ENCODE data around the gene TEX51.

The TEX51 gene

DNA sequence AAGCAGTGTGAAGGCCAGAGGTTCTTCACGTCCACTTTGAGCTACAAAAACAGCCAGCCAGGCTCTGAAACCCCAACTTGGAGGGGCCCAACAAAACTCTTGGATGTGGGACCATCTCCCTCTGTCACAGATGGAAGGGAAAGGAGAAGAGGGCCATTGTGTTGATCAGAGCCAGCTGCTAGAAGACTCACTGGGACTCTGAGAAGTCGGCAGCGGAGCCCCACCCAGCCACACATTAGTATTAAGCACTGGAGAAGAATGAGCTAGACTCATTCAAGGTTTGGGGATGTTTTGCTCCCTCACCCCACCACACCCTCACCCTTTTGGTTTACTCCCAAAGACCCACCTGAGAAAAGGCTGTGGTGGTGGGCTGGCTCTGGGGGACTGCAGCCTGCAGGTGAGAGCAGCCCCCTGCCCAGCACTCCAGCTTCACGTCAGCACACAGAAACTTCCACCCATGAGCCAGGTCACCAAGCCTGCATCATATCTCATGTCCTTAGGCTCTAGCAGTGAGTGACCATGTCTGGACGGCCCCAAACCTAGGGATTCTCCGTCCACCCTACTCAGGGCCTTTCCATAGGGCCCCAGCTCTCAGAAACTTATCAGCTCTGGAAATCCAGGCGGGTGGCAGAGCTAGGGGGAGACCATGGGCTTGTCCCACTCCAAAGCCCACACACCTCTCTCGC, 12.6 kb downstream of the TEX51 start:
- DNase-seq (ENCODE audit: insufficient read length, low spot score), result no peak
- no peak for FAIRE-seq

DNA sequence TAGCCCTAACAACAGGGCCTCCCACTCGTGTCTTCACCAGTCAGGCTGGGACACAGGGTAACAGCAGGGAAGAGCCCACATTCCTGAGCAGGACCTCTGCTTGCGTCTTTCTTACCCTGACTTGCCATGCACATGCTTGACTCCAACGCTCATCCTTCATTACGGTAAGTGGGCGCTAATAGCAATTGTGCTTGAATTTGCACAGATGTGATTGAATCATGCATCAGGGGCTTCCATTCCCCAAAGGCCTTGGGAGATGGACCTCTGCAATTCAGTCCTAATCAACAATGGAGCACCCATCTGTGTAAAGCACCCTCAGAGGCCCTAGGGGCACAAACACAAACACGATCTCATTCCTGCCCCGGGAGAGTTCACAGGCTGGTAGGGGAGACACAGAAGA, 13.5 kb downstream of the TEX51 start:
- DNase-seq (ENCODE audit: insufficient read length, low spot score) (no peak), FAIRE-seq (no peak)

GRCh38 chr2:126913329-126913728, 14.6 kb downstream of the TEX51 start:
- FAIRE-seq (no peak), DNase-seq (ENCODE audit: insufficient read length, low spot score) (no peak)

DNA sequence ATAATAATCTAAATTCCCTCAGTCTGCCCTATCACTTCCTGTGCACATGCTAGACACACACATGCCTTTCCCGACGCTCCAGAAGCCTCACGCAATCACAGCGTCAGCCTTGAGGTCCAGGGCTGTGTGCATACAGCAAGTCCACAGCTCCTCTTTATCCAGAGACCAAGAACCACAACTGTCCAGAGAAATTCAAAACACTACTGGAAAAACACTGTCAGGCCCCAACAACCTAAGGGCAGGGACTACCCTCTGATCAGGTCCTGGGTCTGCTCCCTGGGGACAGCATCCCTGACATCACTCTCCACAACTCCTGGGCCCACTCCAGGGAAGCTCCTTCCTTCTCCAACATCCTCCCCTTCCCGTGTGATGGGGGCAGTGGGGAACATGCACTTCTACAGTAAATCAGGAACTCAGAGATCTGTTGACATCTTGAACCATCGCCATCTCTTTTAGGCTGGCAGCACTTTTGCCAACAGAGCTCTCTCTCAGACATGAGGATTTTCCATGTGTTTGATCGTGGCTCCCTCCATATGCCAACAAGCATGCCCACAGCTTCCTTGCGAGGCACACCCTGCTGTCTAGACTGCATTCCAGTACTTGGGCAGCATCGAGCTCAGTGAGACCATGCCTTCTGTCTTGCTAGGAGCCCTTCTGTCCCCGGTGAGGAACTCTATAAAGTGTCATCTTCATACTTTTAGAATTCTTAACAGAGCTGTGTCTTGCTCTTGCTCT, 15.4 kb downstream of the TEX51 start:
- FAIRE-seq, result no peak
- no peak for DNase-seq (ENCODE audit: insufficient read length, low spot score)

DNA sequence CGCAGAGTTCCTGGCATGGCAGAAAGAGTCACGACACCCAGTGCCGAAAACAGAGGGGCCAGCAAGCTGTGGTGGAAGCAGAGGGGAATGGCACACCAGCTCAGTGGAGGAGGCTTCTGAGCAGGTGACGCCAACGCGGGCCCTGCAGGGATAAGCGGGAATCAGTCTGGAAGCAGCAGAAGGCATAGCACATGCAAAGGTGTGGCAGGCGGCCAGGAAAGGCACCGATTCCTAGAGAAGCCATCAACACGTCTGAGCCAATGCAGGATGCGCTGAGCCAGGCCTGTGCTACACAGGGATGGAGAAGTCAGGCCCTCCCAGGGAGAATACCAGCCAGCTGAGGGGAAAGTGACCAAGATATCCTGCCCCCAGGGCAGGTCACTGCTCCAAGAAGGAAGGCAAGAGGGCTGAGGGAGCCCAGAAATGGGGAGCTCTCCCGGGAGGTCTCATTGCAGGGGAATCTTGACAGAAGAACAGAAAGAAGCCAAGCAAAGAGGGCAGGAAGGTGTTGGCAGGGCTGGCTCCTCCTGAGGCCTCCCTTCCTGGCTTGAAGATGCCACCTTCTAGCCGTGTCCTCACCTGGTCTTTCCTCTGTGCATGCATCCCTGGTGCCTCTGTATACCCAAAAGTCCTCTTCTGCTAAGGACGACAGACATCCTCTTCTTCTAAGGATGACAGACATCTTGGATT, 16.3 kb downstream of the TEX51 start:
- no peak for DNase-seq (ENCODE audit: insufficient read length, low spot score)
- no peak for FAIRE-seq

- no peak for DNase-seq (ENCODE audit: insufficient read length, low spot score)
- no peak for FAIRE-seq
These were observed 17.2 kb downstream of the TEX51 start for GRCh38 chr2:126915903-126916302.

DNA sequence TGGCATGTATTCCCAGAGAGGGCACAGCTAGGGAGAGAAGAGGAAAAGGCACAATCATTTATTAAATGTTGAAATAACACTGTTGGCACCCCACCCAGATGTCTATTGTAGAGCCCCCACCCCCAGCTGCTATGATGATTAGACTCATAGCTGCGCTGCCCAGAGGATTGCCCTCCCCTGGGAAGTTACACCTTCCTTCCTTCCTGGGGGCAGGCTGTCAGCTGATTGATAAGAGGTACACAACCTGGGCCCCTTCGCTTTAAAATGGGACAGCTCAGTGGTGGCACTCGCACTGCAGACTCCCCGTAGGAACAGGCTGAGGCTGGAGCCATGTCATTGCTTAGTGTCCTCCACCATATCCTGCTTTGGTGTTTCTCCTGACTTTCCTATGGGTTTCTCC, 18.1 kb downstream of the TEX51 start:
- no peak for DNase-seq (ENCODE audit: insufficient read length, low spot score)
- FAIRE-seq, result no peak

DNA sequence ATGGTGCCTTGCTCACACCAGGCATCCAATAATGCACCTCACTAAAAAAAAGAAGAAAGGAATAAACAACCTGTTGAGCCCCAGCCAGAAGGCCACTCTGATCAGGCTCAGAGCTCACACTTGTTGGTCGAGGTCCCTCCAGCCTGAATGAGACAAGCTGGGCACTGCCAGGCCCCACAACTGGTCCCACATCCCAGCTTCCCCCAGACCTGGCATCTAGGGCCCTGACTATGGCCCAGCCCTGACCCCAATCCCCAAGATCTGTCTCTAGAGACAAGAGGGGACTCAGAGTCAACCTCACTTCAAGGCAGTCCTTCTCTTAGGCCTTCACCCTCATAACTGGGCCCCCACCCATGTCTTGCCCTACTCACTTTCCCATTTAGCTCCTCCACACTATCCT, 22.4 kb downstream of the TEX51 start:
- DNase-seq (ENCODE audit: insufficient read length, low spot score), result no peak
- no peak for FAIRE-seq

DNA sequence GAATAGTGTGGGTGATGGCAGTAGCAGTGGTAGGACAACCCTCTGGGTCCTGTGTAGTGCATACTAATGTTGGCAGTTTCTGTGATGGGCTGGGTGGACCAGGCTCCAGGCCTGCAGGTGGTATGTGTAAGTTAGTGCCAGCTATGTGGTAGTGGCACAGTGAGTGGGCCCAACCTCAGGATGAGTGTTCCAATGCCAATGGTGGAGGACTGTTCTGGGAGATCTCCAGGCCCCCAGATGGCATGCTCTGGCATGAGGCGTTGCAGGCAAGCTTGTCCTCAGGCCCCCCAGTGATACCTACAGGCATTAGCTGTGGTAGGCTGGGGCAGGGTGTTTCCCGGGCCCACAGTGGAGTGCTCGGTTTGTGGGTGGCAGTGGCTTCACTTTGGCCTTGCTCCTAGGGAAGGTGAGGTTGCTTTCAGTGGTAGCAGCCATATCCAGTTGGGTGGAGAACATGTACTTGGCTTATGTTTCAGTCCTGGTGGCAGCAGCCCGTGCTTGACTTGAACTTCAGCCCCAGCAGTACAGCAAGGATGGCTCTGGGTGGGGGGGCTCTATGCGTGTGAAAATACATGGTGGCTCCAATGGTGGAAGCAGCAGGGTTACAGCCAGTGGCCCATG, 32.4 kb downstream of the TEX51 start:
- no peak for DNase-seq (ENCODE audit: insufficient read length, low spot score)
- FAIRE-seq, result no peak

DNA sequence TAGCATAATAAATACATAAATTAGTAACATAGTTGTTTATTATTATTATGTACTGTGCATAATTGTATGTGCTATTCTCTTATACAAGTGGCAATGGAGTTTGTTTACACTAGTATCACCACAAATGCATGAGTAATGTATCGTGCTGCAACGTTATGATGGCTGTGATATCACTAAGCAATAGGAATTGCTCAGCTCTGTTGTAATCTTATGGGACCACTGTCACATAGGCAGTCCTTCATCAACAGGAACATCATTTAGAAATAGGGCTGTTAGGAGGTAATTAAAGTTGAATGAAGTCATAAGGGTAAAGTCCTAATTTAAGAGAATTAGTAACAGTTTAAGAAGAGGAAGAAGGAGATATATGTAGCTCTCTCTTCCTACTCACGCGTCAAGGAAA, 33.8 kb downstream of the TEX51 start:
- FAIRE-seq (no peak), DNase-seq (ENCODE audit: insufficient read length, low spot score) (no peak)

DNA sequence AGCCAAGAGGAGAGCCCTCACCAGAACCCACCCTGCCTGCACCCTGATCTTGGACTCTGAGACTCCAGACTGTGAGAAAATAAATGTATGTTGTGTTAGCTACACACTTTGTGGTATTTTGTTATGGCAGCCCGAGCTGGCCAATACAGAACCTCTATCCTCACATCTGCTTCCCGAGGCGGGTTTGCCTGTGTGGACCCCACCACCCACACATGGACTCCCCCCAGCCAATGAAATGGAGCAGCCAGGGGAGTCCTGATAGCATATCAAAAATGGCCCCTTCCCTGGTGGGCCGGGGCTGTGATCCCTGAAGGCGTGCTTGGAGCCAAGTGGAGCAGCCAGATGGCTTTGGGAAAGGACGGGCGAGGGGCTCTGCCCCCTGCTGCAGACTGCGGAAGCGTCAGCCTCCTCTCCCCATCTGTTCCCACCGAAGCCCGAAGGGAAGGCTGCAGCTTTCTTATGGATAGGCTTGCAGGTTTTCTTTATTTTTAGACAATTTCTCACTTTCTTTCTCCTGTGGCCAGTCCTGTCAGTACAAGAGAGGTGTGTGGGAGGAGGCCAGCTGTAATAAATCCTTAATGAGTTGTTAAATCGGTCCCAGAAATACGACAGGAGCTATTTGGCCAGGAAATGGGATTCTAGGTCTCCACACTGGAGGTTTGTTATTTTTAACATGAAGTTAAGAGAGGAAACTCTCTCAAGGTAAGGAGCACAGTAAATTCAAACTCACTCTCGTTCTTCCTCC, 34.4 kb downstream of the TEX51 start:
- DNase-seq (ENCODE audit: insufficient read length, low spot score) (no peak), FAIRE-seq (no peak)

DNA sequence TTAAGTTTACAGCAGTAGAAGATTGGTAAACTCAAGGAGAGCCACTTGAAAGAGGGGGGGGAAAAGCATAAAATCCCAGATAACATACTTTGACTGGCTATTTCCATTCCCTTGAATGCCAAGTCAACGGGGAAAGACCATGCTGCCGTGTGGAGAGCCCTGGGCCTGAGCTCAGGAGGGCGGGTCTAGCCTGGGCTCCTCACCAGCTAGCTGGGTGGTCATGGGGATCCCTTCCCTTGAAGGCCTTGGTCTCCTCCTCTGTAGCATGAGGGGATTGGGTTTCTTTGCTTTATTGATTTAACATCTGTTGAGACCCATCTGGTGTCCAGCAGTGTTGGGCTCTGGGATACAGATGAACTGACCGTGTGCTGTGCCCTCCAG, 35.0 kb downstream of the TEX51 start:
- FAIRE-seq (no peak), DNase-seq (ENCODE audit: insufficient read length, low spot score) (no peak)

DNA sequence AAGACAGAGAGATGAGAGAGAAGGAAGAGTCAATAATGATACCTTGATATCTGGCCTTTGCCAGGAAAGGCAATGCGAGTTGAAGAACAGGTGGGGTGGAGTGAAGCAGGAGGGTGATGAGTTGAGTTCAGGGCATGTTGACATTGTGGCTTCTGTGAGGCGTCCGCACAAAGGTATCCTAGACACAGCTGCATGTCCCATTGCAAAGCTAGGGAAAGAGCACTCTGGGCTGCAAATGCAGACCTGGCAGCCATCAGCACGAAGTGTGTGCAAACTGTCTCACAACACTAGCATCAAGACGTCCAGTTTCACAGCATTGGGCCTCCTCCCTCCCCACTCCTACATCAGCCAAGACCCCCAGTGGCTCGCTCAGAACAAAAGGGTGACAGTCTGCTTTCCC, 36.1 kb downstream of the TEX51 start:
- no peak for DNase-seq (ENCODE audit: insufficient read length, low spot score)

GRCh38 chr2:126935774-126936173, 37.1 kb downstream of the TEX51 start:
- no peak for DNase-seq (ENCODE audit: insufficient read length, low spot score)
- FAIRE-seq, result no peak

More for the DNA sequence above, 36.1 kb downstream of the TEX51 start:
- no peak for FAIRE-seq

- FAIRE-seq (no peak), DNase-seq (ENCODE audit: insufficient read length, low spot score) (no peak)
These were observed 37.6 kb downstream of the TEX51 start for GRCh38 chr2:126936219-126936723.

DNA sequence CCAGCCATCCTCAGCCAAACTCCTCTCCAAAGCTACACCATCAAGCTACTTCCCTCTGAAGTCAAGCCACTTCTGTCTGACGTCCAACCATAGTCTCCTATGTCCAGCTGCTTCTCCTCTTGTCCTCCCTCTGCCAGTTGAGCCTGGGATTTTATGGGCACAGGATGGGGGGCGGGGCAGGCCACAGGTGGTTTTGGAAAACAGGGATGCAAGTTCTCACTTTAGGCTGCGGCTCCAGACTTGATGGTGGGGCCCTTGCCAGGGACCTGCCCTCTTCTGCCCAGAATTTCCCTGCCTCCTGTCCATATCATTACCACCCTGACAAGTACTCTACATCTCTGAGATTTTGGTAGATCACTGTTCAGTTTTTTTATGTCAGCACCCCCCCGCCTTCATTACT, 41.6 kb downstream of the TEX51 start:
- DNase-seq (ENCODE audit: insufficient read length, low spot score) (no peak), FAIRE-seq (no peak)

- FAIRE-seq (no peak), DNase-seq (ENCODE audit: insufficient read length, low spot score) (no peak)
These were observed 43.9 kb downstream of the TEX51 start for GRCh38 chr2:126942427-126943203.

GRCh38 chr2:126943612-126944348, 45.1 kb downstream of the TEX51 start:
- DNase-seq (ENCODE audit: insufficient read length, low spot score), result no peak
- no peak for FAIRE-seq

GRCh38 chr2:126945118-126945517, 46.4 kb downstream of the TEX51 start:
- DNase-seq (ENCODE audit: insufficient read length, low spot score) (no peak), FAIRE-seq (no peak)

Measured in HTR-8/SVneo (cell line).